Stimulated activated CD8-positive, alpha-beta memory T cell treated with anti-CD3 and anti-CD28 coated beads, Interleukin-15, amount 100 ng/mL, for 1 hour (primary cell): Measurements from ENCODE around the gene DNAJC27.

ENCODE experiments used
- DNase-seq: peaks from one replicate; pipeline ENCODE4 v3.0.0-alpha.2; 2020; ENCODE audit warnings: low read depth

Gene DNAJC27

DNA sequence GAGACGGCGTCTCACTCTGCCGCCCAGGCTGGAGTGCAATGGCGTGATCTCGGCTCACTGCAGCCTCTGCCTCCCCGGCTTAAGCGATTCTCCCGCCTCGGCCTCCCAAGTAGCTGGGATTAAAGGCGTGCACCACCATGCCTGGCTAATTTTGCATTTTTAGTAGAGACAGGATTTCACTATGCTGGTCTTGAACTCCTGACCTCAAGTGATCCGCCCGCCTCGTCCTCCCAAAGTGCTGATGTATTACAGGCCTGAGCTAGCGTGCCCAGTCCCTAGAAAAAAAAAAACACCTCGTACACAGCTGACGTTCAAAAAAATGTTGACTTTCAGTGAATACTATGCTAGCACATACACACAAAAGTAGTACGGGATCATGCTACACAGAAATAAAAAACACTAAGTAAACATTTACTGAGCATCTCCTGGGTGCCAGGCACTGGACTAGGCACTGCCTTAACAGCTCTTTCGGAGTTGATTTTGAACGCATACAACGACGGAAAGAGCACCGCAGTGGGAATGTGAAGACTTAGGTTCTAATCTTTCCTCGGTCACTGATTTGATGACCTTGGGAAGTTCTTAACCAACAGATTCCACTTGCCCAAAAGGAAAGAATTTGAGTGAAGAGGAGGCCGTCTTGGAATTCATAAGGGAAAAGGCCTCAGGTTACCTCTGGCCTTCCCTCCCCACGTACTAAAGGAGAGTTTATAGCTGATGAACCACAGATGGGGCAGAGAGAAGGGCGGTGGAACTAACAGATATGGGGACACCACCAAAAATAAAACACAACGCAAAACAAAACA, 1.1 kb downstream of the DNAJC27 start:
- DNase-seq = no peak

DNA sequence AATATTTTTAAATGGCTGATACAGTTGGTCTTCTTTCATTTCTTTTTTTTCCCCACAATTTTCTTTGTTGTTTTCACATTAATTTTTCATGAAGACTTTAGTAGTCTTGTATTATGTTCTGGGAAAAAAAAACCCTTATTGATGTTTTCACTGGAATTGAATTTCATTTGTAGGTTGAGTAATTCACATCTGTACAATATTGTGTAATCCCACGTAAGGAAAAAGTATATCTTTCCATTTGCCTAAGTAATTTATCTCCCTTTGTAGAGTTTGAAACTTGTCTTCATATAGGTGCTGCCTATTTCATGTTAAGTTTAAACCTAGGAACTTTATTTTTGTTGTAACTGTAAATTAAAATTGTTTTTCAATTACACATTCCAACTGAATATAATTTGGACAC, 2.0 kb downstream of the DNAJC27 start:
- DNase-seq = no peak

DNA sequence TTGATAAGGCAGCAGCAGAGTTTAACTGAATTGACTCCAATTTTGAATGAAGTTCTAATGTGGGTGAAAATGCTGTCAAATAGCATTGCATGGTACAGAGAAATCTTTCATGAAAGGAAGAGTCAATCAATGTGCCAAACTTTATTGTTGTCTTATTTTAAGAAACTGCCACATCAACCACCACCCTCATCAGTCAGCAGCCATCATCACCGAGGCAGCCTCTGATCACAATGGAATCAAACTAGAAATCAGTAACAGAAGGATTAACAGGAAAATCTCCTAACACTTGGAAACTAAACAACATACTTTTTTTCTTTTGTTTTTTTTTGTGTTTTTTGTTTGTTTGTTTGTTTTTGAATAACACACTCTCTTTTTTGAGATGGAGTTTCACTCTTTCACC, 9.9 kb downstream of the DNAJC27 start:
- no peak for DNase-seq

DNA sequence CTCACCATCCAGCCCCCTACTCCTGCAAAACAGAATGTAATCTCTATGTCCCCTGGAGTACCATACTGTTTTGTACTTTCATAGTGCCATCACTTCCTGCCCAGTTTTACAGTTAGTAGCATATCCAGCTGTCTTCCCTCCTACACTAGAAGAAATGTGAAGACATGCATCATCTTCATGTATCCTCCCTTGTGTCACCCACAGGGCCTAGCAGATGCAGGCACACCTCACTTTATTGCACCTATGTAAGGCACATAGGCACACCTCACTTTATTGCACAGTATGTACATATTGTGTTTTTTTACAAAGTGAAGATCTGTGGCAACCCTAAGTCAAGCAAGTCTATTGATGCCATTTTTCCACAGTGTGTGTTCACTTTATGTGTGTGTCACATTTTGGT, 12.0 kb downstream of the DNAJC27 start:
- no peak for DNase-seq

DNA sequence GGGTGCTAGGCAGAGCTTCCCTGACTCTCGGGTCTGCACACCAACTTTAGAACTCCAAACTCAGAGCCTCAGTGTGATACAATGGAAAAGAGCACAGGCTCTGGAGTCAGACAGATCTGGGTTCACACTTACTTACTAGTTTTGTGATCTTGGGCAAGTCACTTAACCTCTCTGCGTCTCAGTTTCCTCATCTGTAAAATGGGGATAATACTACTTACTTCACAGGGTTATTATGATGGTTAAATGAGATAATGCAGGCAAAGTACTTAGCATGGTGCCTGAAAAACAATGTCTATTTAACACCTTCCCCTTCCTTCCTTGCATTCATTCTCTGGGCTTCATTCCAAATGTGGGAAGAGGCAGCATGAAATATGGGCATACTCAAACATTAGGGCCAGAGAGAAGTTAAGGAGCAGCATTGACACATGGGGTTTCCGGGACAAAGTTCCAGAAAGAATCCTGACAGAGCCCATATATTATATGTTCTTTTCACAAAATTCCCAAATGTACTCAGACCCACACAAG, 13.3 kb downstream of the DNAJC27 start:
- no peak for DNase-seq

DNA sequence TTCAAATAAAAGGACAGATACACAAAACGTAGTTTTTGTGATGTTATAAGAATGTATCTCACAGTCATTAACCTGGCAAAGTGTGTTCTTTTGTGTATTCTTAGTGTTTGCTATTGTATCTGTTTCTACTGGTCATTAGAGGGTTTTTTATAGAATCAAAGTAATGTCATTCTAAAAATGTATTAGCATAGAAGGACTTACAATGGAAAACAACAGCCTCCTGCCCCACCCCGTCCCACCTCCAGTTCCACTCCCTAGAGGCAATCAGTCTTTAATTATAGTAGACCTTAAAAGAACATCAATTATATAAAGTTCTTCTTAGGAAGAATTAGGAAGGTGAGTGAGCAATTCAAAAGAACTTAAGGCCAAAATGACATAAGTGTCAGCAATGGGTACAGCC, 13.8 kb downstream of the DNAJC27 start:
- no peak for DNase-seq

DNA sequence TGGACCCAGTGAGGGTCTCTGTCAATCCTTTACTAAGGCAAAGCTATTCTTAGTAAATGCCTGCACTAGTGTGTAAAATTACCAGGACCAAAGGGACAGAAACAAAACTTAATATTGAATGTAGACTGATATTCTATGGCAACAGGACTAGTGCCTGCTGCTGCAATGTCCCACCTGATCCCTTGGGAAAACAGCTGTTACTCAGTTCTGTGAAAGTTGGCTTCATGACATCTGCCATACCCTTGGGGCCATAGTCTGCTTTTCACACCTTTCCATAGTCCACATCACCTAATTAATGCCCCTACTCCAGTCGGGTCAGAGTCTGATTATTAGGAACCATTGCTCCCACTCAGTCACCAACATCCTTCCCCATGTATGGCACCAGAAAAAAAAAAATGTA, 14.5 kb downstream of the DNAJC27 start:
- no peak for DNase-seq

DNA sequence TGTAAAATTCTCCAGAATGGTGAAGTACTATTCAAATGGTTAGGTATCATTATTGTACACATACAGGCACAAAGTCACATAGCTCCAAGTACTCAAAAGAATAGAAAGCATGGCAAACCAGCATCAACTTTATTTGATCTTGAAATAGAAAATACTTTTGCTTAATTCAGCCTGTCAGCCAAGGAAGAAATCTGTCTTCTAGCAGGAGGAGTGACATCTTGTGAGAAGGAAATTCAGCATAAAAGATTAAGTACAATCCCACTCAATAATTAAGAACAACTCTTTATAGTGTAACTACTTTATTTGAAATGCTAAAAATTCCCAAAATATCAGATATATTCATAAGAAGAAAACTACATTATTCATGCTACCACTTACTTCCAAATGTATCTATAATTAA, 15.8 kb downstream of the DNAJC27 start:
- DNase-seq = no peak

DNA sequence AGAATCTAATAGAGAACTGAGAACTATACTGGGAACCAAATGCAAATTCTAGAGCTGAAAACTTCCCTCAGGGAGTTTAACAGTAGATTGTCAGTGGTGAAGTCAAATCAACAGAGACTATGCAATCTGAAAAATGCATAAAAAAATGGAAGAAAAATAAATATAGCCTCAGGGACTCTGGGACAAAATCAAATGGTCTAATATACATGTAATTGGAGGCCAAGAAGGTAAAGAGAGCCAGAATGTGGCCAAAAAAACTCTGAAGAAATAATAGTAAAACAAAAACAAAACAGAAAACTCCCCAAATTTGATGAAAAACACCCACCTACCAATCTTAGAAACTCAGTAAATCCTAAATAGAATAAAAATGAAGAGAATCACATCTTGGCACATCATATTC, 16.5 kb downstream of the DNAJC27 start:
- no peak for DNase-seq

DNA sequence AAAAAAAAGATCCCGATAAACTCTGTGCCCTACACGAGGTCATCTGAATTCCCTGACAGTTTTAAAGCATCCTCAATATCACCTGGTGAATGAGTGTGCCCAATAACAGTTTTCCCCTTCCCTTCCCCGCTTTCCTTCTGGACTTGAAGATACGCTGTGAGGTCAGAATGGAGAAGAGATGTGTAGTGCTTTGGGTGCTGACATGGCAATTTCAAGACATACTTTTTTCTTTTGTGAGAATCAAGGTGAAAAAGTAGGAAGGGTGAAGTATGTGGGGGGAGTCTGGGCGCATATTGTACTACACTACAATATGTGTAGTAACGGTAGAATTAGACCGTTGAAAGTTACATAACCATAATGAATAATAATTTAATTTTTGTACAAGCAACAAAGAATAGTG, 21.7 kb downstream of the DNAJC27 start:
- no peak for DNase-seq

DNA sequence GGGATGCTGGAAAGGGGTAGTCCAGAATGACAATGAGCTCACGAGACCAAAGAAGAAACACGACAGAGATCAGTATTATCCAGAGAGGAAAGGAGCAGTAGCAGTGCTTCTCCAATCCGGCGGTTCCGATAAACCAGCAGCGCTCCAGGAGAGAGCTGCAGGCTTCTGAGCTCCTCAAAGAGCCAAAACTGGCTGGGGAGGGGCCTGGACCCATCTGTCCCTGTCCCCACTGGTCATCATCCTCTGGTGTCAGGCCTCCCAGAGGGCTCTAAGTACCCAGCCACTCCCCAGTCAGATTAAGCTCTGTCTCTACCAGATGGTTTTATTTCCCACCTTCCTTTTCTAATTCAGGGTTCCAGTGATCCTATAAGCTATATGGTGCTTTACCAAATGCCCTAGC, 23.2 kb downstream of the DNAJC27 start:
- DNase-seq = no peak

DNA sequence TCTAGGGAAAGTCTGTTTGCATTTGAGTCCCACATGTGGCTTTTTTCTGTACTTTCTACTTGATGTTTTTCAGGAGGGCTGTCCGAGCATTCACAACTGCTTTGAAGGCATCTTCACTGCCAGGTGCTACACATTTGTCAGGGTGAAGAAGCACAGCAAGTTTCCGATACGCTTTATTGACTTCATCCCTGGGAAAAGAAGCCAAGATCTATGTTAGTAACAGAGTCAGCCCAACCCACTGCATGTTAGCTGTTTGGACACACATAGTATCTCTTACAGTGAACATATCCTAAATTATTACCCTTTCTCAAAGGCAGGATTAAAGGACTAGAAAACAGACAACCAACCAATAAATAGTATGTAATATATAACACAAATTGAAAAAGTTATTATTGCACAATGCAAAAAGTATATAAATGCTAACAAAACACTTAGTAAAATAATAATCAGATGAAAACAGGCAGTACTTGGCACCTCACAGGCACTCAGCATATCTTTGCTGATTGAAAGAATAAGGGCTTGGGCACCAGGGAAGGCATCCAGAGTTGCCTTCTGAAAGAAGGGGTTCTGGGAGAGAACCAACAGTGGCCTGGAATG, 24.1 kb downstream of the DNAJC27 start:
- no peak for DNase-seq

DNA sequence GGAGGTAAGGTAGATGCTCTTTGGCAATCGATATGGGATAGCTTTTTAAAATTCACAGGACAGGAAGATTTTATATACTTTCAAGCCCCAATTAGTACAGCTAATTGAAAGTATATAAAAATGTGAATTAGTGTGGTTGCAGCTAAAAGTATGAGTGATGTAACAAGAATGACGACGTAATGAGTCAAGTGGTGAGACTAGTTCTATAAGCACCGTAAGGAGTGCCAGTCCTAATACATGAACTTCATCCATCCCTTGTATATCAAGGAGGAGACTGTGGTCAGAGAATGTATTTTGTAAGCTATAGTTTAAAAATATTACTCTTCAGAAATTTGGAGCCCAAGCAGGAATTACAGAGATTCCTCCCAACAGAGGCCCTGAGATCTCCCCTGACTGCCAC, 25.8 kb downstream of the DNAJC27 start:
- no peak for DNase-seq

DNA sequence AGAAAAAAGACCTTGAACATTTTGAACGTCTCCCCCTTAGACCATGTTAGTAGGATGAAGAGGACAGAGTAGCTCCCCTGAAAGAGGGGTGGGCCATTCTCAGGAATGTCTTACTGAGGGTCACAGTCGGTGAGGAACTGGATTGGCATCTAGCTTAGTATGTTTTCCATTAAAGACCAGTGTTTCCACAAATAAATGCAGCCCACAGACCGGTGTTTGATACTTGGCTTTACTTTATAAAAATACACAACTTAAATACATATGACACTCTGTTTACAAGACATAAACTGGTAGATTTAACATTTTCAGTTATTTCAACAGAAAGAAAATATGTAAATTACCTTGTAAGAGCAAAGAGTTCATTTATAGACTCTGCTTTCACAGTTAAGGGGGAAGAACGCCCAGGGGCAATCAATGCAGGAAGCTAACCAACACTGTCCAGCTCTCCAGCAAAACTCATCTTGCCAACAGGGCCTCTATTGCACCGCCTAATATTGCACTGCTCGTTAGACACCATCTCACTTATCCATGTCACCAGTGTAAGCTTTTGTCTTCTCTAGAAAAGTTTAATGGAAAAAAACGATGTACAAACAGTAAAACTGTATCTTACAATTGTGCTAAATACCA, 28.2 kb downstream of the DNAJC27 start:
- DNase-seq = no peak

DNA sequence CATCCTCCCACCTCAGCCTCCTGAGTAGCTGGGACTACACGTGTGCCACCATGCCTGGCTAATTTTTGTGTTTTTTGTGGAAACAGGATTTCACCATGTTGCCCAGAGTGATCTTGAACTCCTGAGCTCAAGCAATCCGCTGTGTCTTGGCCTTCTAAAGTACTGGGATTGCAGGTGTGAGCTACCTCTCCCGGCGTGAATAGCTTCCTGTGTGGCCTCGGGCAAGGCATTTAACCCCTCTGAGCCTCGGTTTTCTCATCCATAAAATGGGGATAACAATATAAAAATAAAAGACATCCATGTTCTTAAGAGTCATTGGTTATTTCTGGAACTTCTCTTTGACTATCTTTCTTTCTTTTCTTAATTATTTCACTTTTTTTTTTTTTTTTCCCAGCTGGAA, 32.4 kb downstream of the DNAJC27 start:
- no peak for DNase-seq

DNA sequence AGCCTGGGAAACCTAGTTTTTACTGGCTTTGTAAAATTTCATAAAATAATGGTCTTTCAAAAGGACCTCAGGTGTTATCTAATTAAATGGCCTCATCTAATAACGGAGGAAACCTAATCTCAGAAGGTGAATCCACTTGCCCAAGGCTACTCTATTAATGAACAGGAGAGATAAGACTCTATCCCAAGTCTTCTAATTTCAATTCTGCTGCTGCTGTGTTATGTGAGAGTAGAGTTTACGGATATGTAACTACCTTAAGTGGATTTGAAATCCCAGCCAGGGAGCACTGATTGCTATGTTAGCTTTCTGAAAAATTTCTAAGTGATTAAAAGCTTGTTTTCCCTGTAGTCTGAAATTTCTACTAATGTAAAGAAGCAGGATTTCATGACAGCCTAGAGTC, 34.5 kb downstream of the DNAJC27 start:
- no peak for DNase-seq

DNA sequence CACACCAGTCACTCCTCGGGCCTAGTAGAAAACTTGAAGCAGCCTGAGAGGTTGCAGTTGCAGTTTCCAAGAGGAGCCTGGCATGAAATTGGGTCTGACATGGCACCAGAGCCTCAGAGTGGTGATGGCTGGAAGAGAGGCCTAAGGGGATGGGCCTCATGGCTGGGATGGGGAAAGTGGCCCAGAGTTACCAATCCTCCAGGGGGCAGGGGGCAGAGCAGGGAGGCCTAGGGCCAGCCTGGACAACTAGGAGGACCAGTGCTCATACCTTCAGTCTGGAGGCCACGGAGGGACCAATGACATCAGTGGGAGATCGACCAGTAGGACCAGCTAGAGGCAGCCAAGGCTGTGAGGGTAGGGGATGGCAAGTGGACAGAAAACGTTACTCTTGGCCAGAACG, 36.6 kb downstream of the DNAJC27 start:
- no peak for DNase-seq

DNA sequence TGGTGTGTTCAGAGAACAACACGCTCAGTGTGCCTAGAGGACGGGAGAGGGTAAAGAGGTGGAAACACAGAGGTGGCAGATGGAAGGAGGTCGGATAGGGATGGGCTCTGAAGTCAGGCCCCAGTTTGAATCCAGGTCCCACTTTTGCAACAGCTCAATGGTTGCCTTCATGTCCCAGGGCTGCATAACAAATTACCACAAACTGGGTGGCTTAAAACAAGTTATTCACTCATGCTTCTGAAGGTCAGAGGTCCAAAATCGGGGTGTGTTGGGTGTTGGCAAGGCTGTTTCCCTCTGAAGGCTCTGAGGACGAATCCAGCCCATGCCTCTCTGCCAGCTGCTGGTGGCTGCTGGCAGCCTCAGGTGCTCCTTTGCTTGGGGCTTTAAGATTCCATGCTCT, 39.0 kb downstream of the DNAJC27 start:
- DNase-seq = no peak

DNA sequence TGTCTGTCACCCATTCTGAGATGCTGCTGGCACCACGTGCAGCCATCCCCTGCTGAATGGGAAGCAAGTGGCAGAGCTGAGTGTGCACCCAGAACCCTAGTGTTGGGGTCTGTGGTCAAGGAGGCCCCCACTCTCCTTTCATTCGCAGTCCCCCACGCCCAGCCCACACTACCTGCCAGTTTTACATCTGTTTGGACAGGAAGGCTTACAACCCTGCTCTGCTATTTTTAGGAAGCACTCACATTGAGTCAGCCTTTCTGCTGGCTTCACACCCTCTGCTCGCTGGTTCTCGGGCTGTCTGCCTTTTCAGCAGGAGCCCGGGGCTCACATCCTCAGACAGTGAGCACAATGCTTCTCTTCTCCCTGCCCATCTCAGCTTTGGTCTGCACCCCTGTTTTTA, 41.0 kb downstream of the DNAJC27 start:
- no peak for DNase-seq

DNA sequence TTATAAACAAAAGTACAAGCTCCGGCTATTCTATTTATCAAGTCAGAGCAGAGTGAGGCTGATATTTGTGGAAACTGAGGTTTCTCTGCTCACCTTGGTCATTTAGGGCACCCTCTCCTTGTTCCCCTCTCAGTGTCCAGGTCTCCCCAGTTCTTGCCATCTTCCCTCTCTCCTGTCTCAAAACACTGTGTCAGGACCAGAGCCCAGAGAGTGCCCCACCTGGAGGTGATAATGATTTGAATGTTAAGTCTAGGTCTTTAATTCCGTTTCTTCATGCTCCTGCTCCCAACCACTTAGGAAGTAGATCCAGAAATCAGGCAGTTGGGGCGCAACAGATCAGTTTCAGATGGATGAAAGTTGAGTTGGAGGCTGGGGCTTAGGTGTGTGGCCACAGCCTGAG, 42.5 kb downstream of the DNAJC27 start:
- no peak for DNase-seq

DNA sequence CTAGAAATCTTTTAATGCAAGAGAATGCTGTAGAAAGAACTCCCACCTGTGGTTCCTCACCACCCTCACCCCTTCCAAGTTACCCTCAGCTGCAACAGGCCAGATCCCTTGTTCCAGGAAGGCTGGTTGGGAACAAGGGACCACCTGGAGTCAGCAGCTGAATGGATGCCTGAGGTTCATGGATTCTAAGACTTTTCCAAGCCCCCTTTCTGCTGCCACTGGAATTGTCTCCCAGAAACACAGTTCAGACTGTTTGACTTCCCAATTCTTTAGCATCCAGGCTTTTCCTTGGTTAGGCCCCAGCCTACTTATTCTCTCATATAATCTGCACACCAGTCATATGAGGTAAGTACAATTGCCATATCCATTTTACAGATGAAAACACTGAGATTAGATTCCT, 43.7 kb downstream of the DNAJC27 start:
- no peak for DNase-seq

DNA sequence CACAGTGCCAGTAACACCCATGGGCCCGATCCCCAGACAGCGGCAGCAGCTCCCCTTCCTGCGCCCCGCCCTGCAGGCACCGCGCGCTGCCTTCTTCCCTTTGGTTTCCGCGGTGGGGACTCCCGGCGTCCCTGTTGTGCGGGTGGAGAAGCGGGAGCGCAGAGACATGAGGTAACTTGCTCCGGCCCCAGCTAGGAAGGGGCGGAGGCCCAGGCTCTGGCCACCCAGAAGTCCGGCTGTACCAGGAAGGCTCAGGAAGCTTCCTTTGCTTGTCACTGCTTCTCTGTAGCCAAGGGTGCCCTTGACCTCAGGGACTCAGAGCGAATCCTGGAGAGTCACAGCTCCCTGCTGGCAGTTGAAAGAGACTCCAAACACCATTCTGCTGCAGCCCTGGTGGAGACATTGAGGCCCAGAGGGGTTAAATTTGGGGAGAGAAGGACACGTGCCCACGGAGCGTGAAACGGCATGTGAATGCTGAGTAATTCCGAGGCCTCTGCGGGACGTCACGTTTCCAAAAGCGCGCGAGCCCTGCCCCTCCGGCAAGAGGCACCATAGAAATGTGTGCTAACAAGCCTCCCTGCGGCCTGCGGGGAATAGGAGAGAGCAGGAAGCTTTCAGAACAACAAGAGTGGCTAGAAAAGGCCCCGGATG, 45.0 kb downstream of the DNAJC27 start:
- no peak for DNase-seq

DNA sequence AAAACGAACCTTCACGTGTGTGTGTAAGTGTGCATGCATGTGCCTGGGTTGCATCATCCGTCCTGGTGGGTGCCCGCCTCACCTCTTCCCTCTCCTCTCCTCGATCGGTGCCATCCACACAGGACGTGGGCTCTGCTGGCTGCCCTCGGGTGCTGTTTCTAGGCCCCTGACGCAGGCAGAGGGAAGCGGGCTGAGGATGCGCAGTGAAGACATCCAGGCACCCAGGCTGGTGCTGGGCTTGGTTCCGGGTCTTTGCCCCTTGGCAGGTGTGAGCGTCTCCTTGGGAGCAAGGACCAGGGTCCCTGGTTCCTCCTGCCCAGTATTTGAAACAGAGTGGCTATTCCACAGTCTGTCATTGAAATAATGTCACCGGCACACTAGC, 45.5 kb downstream of the DNAJC27 start:
- DNase-seq = no peak
